ENCODE data around the gene DNAAF6.

DNAAF6 gene

DNA sequence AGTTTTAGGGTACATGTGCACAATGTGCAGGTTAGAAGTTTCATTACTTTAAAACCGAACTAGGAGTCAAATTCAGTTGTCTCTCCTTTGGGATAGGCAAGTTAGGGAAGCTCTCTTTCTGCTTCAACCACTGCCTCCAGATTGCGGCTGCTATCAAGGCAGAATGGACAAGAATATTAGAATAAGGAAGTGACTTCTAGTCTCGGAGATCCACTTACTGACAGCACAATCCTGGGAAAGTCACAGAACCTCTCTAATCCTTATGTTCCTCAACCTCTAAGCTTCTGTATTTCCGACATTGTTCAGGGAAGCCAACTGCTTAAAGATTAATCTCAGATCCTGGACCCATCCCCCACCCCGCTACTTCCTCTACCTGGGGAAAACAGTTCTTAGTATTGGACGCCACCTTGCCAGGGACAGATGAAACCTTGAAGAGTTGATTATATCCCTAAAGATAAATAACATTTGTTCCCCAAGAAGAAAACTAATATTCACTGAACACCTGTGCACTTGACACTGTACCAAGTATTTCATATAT is 2.3 kb upstream of the DNAAF6 start:
- no peak overlapping the region for H3K9ac ChIP-seq (ENCODE audit: low read length in 5 of 5)
- H3K9me3 ChIP-seq (ENCODE audit: control insufficient read depth in 5 of 5, low read length in 5 of 5), result no peaks in the 10 kb centered on the region
- H3K36me3 ChIP-seq (ENCODE audit: control insufficient read depth in 5 of 5, insufficient read depth in 5 of 5, low read length in 5 of 5), result no peaks in the 10 kb centered on the region
- H3K4me1 ChIP-seq (ENCODE audit: control insufficient read depth in 5 of 5, insufficient read depth in 5 of 5, low read length in 5 of 5), result peaks cover 0 to 8% (median 5%) of the 10 kb centered on the region in 5 donors
- H3K27ac ChIP-seq (ENCODE audit: low read depth, low read length), result no peak overlapping the region
- peaks cover 0 to 16% (median 5%) of the 10 kb centered on the region in 5 donors for H3K27me3 ChIP-seq (ENCODE audit: control insufficient read depth in 5 of 5, insufficient read depth in 4 of 5, low read length in 5 of 5)
- H3K4me3 ChIP-seq (ENCODE audit: low read depth in 1 of 5, low read length in 5 of 5), result no peak overlapping the region

DNA sequence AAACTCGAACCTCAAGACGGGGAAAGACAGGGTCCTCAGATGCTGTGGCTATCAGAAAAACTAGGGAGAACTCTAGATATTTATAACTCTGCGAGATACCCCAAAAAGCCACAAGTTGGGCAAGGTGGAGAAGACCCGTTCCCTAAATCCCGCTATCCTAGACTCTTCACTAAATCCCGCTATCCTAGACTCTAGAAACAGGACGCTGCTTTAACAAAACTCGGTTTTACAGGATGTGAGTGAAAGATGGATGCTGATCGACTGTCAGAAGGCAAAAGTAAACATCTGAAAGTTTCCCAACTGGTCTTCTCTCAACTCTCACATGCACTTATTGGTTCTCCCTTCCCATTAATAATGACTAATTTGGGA is 270 bp downstream of the DNAAF6 start:
- Histone ChIP-seq H3K36me3 (ENCODE audit: control insufficient read depth in 5 of 5, insufficient read depth in 5 of 5, low read length in 5 of 5) (no peaks in the 10 kb centered on the region), H3K27me3 (ENCODE audit: control insufficient read depth in 5 of 5, insufficient read depth in 4 of 5, low read length in 5 of 5) (peaks cover 0 to 16% (median 5%) of the 10 kb centered on the region in 5 donors), H3K4me3 (ENCODE audit: low read depth in 1 of 5, low read length in 5 of 5) (peak overlapping the region in 2 of 5 donors; percentile 68 to 81), H3K27ac (ENCODE audit: low read depth, low read length) (no peak overlapping the region), H3K4me1 (ENCODE audit: control insufficient read depth in 5 of 5, insufficient read depth in 5 of 5, low read length in 5 of 5) (peaks cover 0 to 8% (median 5%) of the 10 kb centered on the region in 5 donors), H3K9me3 (ENCODE audit: control insufficient read depth in 5 of 5, low read length in 5 of 5) (no peaks in the 10 kb centered on the region), H3K9ac (ENCODE audit: low read length in 5 of 5) (no peak overlapping the region)

DNA sequence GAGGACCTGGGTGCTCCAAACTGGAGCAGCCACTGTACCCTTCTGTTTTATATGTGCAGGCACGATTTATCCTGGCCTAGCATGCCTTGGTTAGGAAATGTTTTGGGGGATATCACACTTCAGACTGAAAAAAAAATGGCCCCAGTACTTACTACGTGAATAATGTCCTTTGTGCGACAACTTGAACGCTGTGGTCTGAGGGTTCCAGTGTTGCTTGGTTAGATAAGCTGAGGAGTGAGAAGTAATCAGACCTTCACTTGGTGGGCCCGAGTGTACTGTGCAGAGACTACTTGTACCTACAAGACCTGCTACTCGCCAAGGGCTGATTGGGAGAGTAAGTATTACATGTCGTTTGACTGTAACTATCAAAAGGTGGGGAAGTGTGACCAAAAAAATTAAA is 678 bp downstream of the DNAAF6 start:
- H3K9ac ChIP-seq (ENCODE audit: low read length in 5 of 5), result no peak overlapping the region
- H3K4me3 ChIP-seq (ENCODE audit: low read depth in 1 of 5, low read length in 5 of 5), result no peak overlapping the region
- H3K27me3 ChIP-seq (ENCODE audit: control insufficient read depth in 5 of 5, insufficient read depth in 4 of 5, low read length in 5 of 5), result peaks cover 0 to 17% (median 5%) of the 10 kb centered on the region in 5 donors
- H3K27ac ChIP-seq (ENCODE audit: low read depth, low read length), result no peak overlapping the region
- no peaks in the 10 kb centered on the region for H3K36me3 ChIP-seq (ENCODE audit: control insufficient read depth in 5 of 5, insufficient read depth in 5 of 5, low read length in 5 of 5)
- no peaks in the 10 kb centered on the region for H3K9me3 ChIP-seq (ENCODE audit: control insufficient read depth in 5 of 5, low read length in 5 of 5)
- peaks cover 0 to 8% (median 5%) of the 10 kb centered on the region in 5 donors for H3K4me1 ChIP-seq (ENCODE audit: control insufficient read depth in 5 of 5, insufficient read depth in 5 of 5, low read length in 5 of 5)

DNA sequence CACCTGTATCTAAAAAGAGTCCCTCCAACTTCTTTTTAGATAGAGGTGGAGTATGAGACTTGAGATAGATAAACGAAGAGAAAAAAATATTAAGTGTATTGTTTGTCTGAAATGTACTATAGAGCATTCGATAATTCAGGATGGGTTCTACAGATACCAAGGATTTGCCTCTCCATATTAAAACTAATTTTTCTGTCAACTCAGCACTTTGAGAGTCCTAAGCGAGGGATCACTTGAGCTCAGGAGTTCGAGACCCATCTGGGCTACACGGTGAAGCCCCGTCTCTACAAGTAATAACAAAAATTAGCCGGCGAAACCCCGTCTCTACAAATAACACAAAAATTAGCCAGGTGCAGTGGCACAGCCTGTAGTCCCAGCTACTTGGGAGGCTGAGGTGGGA is 1.5 kb downstream of the DNAAF6 start:
- Histone ChIP-seq H3K9ac (ENCODE audit: low read length in 5 of 5) (no peak overlapping the region), H3K4me3 (ENCODE audit: low read depth in 1 of 5, low read length in 5 of 5) (no peak overlapping the region), H3K27me3 (ENCODE audit: control insufficient read depth in 5 of 5, insufficient read depth in 4 of 5, low read length in 5 of 5) (peaks cover 0 to 21% (median 5%) of the 10 kb centered on the region in 5 donors), H3K9me3 (ENCODE audit: control insufficient read depth in 5 of 5, low read length in 5 of 5) (no peaks in the 10 kb centered on the region), H3K27ac (ENCODE audit: low read depth, low read length) (no peak overlapping the region), H3K4me1 (ENCODE audit: control insufficient read depth in 5 of 5, insufficient read depth in 5 of 5, low read length in 5 of 5) (peaks cover 0 to 8% (median 5%) of the 10 kb centered on the region in 5 donors), H3K36me3 (ENCODE audit: control insufficient read depth in 5 of 5, insufficient read depth in 5 of 5, low read length in 5 of 5) (no peaks in the 10 kb centered on the region)

DNA sequence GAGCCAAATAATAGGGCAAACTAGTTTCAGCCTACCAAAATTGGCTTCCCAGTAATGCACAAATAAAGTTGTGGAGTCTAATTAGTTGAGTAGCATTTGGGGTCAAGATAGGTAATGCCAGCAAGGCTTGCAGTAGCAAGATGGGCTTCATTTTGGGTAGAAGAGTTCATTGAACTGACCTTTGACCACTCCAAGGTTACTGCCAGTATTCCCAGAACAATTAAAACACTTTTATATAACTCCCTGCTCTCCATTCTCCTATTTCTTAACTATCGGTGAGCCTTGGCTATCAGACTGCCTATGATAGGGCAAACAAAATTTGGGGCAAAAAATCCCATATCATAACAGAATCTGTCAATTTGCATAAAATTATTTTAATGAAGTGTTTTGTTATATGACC is 7.1 kb downstream of the DNAAF6 start:
- peaks cover 0 to 8% (median 0%) of the 10 kb centered on the region in 5 donors for H3K27me3 ChIP-seq (ENCODE audit: control insufficient read depth in 5 of 5, insufficient read depth in 4 of 5, low read length in 5 of 5)
- H3K27ac ChIP-seq (ENCODE audit: low read depth, low read length), result no peak overlapping the region
- no peaks in the 10 kb centered on the region for H3K36me3 ChIP-seq (ENCODE audit: control insufficient read depth in 5 of 5, insufficient read depth in 5 of 5, low read length in 5 of 5)
- no peak overlapping the region for H3K9ac ChIP-seq (ENCODE audit: low read length in 5 of 5)
- H3K4me3 ChIP-seq (ENCODE audit: low read depth in 1 of 5, low read length in 5 of 5), result no peak overlapping the region
- H3K9me3 ChIP-seq (ENCODE audit: control insufficient read depth in 5 of 5, low read length in 5 of 5), result no peaks in the 10 kb centered on the region
- H3K4me1 ChIP-seq (ENCODE audit: control insufficient read depth in 5 of 5, insufficient read depth in 5 of 5, low read length in 5 of 5), result no peaks in the 10 kb centered on the region

DNA sequence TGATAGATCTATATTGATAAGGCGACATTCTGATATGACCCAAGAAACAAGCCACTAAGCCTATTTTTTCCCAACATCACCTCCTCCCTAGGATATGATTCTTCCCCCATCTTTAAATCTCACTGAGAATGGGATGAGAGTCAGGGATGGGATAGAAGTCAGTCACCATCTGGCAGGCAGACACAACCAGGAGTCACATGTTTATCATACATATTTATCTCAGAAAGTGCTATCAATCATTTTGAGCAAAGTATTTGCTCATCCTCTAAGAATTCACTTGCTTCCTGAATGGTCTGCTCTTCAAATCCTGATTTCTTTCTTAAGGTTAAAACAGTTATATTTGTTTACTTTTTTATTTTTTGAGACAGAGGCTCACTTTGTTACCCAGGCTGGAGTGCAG is 20.3 kb downstream of the DNAAF6 start:
- Histone ChIP-seq H3K9me3 (ENCODE audit: control insufficient read depth in 5 of 5, low read length in 5 of 5) (no peaks in the 10 kb centered on the region), H3K27me3 (ENCODE audit: control insufficient read depth in 5 of 5, insufficient read depth in 4 of 5, low read length in 5 of 5) (peaks cover 0 to 6% (median 0%) of the 10 kb centered on the region in 5 donors), H3K4me3 (ENCODE audit: low read depth in 1 of 5, low read length in 5 of 5) (no peak overlapping the region), H3K4me1 (ENCODE audit: control insufficient read depth in 5 of 5, insufficient read depth in 5 of 5, low read length in 5 of 5) (peaks cover 0 to 3% (median 0%) of the 10 kb centered on the region in 5 donors), H3K9ac (ENCODE audit: low read length in 5 of 5) (no peak overlapping the region), H3K36me3 (ENCODE audit: control insufficient read depth in 5 of 5, insufficient read depth in 5 of 5, low read length in 5 of 5) (no peaks in the 10 kb centered on the region), H3K27ac (ENCODE audit: low read depth, low read length) (no peak overlapping the region)

DNA sequence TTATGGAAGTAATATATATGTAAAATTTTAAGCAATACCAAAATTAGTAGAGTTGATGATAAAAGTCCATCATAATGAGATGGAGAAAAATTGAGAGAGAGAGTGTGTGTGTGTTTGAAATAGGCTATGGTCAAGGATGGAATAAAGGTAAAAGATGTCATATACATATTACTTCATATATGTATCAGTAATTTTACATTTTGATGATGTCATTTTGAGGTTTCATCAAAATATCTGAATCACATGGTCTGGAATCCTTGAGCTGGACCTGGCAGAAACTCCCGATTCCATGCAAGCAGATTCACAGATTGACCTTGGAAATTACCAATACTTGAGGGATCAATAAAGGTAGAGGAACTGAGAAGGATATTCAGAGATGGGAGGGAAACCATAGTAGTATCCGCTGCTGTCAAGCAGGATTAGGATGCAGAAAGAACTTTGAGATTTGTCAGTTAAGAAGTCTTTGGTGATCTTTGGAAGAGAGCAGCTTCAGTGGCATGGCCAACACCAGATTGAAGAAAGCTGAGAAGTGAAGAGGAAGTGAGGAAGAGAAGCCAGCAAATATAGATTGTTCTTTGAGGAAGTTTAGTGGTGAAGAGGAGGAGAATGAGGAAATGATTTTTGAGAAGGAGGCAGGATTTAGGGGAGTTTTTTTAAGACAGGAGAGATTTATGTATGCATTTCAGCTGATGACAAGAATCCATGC is 21.5 kb downstream of the DNAAF6 start:
- H3K9me3 ChIP-seq (ENCODE audit: control insufficient read depth in 5 of 5, low read length in 5 of 5), result no peaks in the 10 kb centered on the region
- H3K27me3 ChIP-seq (ENCODE audit: control insufficient read depth in 5 of 5, insufficient read depth in 4 of 5, low read length in 5 of 5), result peaks cover 0 to 6% (median 3%) of the 10 kb centered on the region in 5 donors
- no peak overlapping the region for H3K4me3 ChIP-seq (ENCODE audit: low read depth in 1 of 5, low read length in 5 of 5)
- H3K27ac ChIP-seq (ENCODE audit: low read depth, low read length), result no peak overlapping the region
- no peaks in the 10 kb centered on the region for H3K36me3 ChIP-seq (ENCODE audit: control insufficient read depth in 5 of 5, insufficient read depth in 5 of 5, low read length in 5 of 5)
- H3K9ac ChIP-seq (ENCODE audit: low read length in 5 of 5), result no peak overlapping the region
- peaks cover 0 to 3% (median 0%) of the 10 kb centered on the region in 5 donors for H3K4me1 ChIP-seq (ENCODE audit: control insufficient read depth in 5 of 5, insufficient read depth in 5 of 5, low read length in 5 of 5)

DNA sequence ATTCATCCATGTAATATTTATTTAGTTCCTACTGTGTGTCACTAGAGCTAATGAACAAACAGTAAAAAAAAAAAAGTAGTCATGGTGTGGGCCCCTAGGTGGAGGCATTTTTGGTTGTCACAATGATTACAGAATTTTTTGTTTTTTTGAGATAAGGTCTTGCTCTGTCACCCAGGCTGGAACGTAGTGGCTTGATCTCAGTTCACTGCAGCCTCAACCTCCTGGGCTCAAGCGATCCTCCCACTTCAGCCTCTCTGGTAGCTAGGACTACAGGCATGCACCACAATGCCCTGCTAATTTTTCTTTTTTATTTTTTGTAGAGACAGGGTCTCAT is 22.0 kb downstream of the DNAAF6 start:
- Histone ChIP-seq H3K9me3 (ENCODE audit: control insufficient read depth in 5 of 5, low read length in 5 of 5) (no peaks in the 10 kb centered on the region), H3K4me3 (ENCODE audit: low read depth in 1 of 5, low read length in 5 of 5) (no peak overlapping the region), H3K4me1 (ENCODE audit: control insufficient read depth in 5 of 5, insufficient read depth in 5 of 5, low read length in 5 of 5) (peaks cover 0 to 3% (median 0%) of the 10 kb centered on the region in 5 donors), H3K27ac (ENCODE audit: low read depth, low read length) (no peak overlapping the region), H3K36me3 (ENCODE audit: control insufficient read depth in 5 of 5, insufficient read depth in 5 of 5, low read length in 5 of 5) (no peaks in the 10 kb centered on the region), H3K9ac (ENCODE audit: low read length in 5 of 5) (no peak overlapping the region), H3K27me3 (ENCODE audit: control insufficient read depth in 5 of 5, insufficient read depth in 4 of 5, low read length in 5 of 5) (peaks cover 0 to 6% (median 3%) of the 10 kb centered on the region in 5 donors)

DNA sequence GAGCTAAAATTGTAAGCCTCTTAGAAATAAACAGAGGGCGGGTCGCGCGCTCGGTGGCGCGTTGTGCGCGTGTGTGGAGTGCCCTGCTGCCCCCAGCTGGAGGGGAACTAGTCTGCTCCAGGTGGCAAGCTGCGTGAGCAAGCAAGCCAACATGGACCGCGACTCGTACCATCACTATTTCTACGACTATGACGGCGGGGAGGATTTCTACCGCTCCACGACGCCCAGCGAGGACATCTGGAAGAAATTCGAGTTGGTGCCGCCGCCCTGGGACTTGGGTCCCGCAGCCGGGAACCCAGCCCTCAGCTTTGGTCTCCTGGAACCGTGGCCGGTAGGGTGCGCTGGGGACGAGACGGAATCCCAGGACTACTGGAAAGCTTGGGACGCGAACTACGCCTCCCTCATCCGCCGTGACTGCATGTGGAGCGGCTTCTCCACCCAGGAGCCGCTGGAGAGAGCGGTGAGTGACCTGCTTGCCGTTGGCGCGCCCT is 66.1 kb downstream of the DNAAF6 start:
- Histone ChIP-seq H3K27ac (ENCODE audit: low read depth, low read length) (no peak overlapping the region), H3K9ac (ENCODE audit: low read length in 5 of 5) (no peak overlapping the region), H3K4me1 (ENCODE audit: control insufficient read depth in 5 of 5, insufficient read depth in 5 of 5, low read length in 5 of 5) (peaks cover 0 to 6% (median 0%) of the 10 kb centered on the region in 5 donors), H3K9me3 (ENCODE audit: control insufficient read depth in 5 of 5, low read length in 5 of 5) (peaks cover 0 to 7% (median 3%) of the 10 kb centered on the region in 5 donors), H3K27me3 (ENCODE audit: control insufficient read depth in 5 of 5, insufficient read depth in 4 of 5, low read length in 5 of 5) (peaks cover 0 to 18% (median 12%) of the 10 kb centered on the region in 5 donors), H3K4me3 (ENCODE audit: low read depth in 1 of 5, low read length in 5 of 5) (peak overlapping the region in 1 of 5 donors; percentile 25), H3K36me3 (ENCODE audit: control insufficient read depth in 5 of 5, insufficient read depth in 5 of 5, low read length in 5 of 5) (no peaks in the 10 kb centered on the region)

DNA sequence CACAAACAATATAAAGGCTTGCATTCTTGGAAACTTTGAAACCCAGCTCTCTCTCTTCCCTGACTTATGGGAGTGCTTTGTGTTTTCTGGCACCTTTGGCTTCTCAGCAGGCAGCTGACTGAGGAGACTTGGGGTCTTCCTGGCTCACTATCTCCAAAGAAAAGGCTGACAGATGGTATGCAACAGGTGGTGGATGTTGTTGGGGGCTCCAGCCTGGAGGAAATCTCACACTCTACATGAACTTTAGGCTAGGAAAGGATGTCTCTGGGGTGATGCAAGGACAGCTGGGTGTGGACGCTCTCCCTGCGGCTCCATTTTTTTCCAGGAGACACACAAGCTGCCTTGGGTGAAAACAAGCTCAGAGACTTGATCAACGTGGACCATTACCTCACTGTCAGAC is 67.4 kb downstream of the DNAAF6 start:
- Histone ChIP-seq H3K27ac (ENCODE audit: low read depth, low read length) (no peak overlapping the region), H3K9me3 (ENCODE audit: control insufficient read depth in 5 of 5, low read length in 5 of 5) (peaks cover 0 to 7% (median 3%) of the 10 kb centered on the region in 5 donors), H3K9ac (ENCODE audit: low read length in 5 of 5) (no peak overlapping the region), H3K36me3 (ENCODE audit: control insufficient read depth in 5 of 5, insufficient read depth in 5 of 5, low read length in 5 of 5) (no peaks in the 10 kb centered on the region), H3K4me1 (ENCODE audit: control insufficient read depth in 5 of 5, insufficient read depth in 5 of 5, low read length in 5 of 5) (peaks cover 0 to 6% (median 0%) of the 10 kb centered on the region in 5 donors), H3K27me3 (ENCODE audit: control insufficient read depth in 5 of 5, insufficient read depth in 4 of 5, low read length in 5 of 5) (peaks cover 0 to 21% (median 12%) of the 10 kb centered on the region in 5 donors), H3K4me3 (ENCODE audit: low read depth in 1 of 5, low read length in 5 of 5) (no peak overlapping the region)

Data from subcutaneous abdominal adipose tissue (tissue), 5 donors.